Epithelial cell of prostate (primary cell): ENCODE measurements around the gene AJM1.
"Not testable (repeated sequence)": the region's sequence is repeated elsewhere in the genome, so short reads cannot be mapped to it uniquely, and the experiment has no call there.

Experiments used
- DNase-seq: peaks from one replicate; pipeline ENCODE4 v3.0.0-alpha.2; 2011; ENCODE audit warnings: low read depth, low spot score
- H3K27ac ChIP-seq: fragments of 450-650 bp; 2 replicates; pipeline ENCODE4 v1.5.1; 2017; ENCODE audit warnings: mild to moderate bottlenecking

AJM1 gene

DNA sequence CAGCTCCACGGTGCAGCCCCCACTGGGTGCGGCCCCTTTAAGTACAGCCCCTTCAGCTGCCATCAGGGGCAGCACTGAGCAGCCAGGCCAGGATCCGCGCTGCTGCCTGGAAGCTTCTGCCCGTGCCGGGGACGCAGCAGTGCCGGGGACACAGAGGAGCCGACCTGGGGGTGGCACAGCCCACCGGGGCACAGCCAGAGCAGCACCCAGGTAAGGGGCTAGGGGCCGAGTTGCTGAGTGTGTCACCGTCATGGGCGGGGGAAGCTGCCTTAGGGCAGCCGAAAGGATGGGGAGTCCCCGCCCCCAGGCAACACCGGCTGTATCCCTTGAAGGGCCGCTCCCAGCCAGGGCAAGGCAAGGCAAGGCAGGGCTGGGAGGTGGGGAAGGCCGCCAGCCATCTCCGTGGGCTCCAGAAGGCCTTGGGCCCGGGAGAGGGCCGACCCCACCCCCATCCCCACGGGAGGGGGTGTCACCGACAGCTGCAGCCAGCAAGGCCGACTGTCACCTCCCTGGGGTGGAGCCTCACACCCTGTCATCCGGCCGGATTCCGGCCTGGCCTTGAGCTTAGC lies at the start of gene AJM1:
AJM1 (plus strand) TSS at position 99 of the 569 bp plus-strand sequence. CDS start 1,937 bp downstream, outside the sequence.
- H3K27ac ChIP-seq, DNase-seq: not testable (repeated sequence)

DNA sequence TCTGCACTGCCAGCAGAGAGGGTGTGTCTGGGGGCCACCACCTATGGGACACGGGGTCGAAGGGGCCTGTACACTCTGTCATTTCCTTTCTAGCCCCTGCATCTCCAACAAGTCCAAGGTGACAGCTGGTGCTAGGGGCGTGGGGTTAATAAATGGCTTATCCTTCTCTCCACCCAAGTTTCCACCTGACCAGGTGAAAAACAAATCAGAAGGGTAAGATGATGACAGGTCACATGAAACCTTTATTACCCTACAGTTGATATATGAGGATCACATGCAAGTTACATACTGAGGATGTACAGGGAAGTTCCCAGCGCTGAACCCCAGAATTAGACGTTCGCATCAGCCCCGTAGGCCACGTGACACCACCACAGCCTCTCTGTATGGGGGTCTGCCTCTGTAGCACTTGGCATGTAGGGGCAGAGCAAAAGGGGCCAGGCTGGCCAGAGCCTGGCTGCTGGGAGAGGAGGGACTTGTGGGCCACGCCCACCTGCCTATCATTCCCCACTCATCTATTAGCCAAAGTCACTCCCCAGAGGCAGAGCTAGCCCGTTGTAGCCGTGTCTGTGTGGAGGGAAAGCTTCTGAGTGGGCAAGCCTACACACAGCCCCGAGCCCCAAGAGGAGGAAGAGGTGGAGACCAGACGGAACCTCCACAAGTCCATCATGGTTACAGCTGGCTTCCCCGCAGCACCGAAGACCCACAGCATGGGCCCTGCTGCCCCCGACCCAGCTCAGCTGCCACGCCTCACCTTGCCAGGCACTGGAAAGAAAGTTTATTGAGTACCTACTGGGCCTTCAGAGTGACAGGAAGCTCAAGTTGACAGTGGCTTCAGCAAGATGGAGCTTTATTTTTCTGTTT lies 49.0 kb upstream of the AJM1 start:
- DNase-seq: no peak
- no peak overlapping the region for H3K27ac ChIP-seq

DNA sequence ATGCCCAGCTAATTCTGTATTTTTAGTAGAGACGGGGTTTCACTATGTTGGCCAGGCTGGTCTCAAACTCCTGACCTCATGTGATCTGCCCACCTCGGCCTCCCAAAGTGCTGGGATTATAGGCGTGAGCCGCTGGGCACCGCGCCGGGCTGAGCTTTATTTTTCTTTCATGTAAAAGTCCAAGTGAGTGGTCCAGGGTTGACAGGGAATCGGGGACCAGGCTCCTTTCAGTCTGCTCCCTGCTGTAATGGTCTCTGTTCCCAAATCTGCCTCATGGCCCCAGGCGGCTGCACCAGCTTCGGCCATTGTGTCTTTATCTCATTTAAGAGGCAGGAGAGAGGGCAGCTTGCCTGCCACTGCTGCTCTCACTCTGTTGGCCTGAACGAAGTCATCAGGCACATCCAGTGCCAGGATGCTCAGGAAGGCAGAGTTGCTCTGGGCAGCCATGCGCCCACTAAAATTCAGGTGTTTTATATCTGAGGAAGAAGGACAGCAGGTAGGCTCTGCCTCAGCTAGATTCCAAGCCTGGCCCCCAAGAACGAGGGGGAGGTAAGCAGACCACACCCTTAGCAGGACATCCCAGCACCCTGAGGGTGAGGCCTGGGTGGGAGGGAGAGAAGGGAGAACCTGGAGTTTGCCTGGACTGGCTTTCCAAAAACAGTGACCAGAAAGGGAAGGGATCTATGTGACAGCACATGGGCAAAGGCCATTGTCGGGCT lies 47.8 kb upstream of the AJM1 start:
- no peak overlapping the region for H3K27ac ChIP-seq
- no peak for DNase-seq

DNA sequence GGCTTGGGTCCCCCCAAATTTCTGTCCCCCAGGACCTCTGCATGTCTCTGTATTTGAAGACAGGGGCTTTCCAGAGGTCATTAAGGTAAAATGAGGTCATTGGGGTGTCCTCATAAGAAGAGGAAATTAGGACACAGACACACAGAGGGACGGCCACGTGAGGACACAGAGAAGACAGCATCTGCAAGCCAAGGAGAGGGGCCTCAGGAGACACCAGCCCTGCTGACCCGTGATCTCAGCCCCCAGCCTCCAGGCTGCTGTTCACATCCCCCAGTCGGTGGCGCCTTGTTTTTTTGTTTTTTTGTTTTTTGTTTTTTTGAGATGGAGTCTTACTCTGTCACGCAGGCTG lies 47.3 kb upstream of the AJM1 start:
- H3K27ac ChIP-seq: no peak overlapping the region
- no peak for DNase-seq

DNA sequence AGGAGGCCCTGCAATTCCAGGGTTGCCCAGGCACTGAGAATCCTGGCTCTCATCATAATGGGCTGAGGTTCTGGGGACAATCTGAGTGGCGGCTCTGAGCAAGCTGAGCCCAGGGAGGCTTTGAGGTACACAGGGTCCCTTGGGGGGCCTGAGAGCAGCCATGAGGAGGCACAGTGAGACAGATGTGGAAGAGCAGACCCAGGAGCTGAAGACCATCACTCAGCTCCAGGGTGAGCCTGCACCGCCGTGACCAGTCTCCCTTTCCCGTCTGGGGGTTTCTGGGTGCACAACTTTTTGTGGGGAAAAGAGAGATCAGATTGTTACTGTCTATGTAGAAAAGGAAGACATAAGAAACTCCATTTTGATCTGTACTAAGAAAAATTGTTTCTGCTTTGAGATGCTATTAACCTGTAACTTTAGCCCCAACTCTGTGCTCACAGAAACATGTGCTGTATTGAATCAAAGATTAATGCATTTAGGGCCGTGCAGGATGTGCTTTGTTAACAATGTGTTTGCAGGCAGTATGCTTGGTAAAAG lies 46.0 kb upstream of the AJM1 start, which contains the start of gene CCDC183:
CCDC183 (plus strand) TSS at position 101 of the 537 bp plus-strand sequence; CDS start at position 161, 60 bp downstream.
- H3K27ac ChIP-seq: no peak within 1 kb of the TSS

DNA sequence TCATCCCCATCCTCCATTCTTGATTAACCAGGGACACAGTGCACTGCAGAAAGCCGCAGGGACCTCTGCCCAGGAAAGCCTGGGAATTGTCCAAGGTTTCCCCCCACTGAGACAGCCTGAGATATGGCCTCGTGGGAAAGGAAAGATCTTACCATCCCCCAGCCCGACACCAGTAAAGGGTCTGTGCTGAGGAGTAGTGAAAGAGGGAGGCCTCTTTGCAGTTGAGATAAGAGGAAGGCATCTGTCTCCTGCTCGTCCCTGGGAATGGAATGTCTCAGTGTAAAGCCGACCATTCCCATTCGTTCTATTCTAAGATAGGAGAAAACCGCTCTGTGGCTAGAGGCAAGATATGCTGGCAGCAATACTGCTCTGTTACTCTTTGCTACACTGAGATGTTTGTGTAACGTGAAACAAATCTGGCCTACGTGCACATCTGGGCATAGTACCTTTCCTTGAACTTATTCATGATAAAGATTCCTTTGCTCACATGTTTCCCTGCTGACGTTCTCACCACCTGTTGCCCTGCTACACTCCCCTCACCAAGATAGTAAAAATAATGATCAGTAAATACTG lies 45.4 kb upstream of the AJM1 start:
- DNase-seq, H3K27ac ChIP-seq: not testable (repeated sequence)

More for the DNA sequence above, 46.0 kb upstream of the AJM1 start, which contains the start of gene CCDC183:
- no peak for DNase-seq

DNA sequence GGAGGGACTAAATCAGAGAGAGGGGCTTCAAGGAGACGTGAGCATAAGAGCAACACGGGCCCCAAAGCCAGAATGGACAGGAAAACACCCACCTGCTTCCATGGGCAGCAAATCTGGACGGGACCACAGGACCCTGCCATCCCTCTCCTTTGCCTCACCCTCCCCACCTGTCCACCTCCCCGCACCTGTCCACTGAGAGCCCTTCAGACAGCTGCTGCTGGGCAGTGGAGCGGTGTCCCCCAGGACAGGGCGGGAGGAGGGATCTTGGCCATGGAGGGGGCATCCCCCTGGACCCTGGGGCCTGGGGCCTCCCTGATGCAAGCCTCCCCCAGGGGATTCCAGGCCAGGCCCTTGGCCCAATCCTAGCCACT lies 43.6 kb upstream of the AJM1 start:
- no peak for DNase-seq
- no peak overlapping the region for H3K27ac ChIP-seq

DNA sequence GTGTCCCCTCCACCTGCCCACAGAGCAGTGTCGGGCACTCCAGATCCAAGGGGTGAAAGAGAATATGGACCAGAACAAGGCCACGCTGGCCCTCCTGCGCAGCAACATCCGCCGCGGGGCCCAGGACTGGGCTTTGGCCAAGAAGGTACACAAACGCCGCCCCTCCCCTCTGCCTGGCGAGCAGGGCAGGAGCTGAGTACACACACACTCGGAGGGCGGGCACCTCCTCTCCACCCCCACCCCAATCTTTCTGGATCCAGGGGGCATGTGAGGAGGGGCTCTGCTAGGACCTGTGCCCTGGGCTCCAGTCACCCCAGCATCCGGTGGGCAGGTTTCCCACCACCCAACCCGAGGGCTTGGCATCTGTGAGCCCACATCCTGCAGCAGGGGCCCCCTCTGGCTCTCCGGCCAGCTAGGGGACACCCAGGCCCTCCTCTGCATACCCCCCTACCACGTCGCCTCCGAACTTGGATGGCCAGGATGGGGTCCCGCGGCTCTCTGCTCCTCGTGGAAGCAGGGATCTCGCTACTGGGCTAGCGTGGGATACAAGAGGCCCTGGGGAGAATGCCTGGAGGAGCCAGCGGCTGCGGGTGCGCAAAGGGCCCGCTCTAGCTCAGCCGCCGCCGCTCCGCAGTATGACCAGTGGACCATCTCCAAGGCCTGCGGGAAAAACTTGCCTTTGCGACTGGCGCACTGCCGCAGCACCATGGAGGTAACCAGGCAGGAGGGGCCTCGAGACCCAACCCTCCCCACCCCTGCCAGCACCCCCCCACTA lies 43.0 kb upstream of the AJM1 start:
- no peak overlapping the region for H3K27ac ChIP-seq
- DNase-seq: no peak

DNA sequence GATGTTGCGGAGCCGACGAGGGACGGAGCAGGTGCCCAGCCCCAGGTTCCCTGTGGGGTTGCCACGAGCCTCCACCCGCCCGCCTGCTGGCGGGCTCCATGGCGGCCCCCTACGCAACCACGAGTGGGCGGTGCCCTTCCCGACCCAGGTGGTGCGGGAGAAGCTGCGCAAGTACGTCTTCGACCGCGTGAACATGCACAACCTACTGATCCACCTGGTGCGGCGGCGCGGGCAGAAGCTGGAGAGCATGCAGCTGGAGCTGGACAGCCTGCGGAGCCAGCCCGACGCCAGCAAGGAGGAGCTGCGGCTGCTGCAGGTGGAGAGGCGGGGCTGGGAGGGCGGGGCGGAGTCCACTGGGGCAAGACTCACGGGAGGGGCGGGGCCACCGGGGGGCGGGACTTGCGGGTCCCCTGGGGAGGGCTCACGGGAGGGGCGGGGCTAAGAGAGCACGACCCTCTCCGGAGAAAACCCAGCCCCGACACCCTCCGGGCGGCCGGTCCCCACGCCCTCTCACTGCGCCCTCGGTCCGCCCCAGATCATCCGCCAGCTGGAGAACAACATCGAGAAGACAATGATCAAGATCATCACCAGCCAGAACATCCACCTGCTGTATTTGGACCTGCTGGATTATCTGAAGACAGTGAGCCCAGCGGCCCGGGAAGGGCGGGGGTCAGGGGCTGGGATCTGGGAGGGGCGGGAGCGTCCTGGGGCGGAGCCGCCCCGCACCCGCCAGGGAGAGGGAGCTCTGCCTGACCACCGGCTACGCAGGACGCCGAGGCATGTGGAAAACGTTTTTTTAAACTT lies 42.2 kb upstream of the AJM1 start:
- DNase-seq: peak; percentile 48
- no peak overlapping the region for H3K27ac ChIP-seq

DNA sequence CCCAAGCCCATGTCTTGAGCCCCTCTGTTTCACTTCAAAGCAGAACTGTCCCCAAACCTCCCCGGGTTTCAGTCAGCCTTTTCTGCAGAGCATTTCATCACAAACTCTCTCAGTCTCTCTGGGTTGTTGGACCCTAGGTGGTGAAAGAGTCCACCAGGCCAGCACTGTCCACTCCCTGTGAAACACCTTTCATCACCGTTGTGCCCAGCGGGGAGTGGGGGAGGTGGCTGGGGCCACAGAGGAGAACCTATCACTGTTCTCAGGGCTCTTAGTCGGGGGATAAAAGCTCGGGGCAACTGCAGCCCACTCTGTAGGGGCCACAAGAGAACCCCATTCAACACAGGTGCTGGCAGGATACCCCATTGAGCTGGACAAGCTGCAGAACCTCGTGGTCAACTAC lies 40.0 kb upstream of the AJM1 start:
- no peak for DNase-seq
- H3K27ac ChIP-seq: no peak overlapping the region

DNA sequence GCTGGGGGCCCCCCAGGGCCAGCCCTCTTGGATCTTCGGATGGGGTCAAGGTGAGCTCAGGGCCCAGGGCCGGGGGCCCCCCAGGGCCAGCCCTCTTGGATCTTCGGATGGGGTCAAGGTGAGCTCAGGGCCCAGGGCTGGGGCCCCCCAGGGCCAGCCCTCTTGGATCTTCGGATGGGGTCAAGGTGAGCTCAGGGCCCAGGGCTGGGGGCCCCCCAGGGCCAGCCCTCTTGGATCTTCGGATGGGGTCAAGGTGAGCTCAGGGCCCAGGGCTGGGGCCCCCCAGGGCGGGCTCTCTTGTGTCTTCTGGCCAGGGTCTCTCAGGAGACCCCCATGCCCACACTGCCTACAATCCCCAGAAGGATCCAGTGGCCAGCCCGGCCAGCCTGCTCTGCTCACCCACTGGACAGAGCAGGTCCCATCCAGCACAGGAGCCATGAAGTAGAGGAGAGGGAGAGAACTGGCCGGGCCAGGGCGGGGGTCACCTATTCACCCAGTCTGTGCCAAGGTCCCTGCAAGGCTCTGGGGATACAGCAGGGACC lies 39.2 kb upstream of the AJM1 start:
- not testable (repeated sequence) for H3K27ac ChIP-seq, DNase-seq

DNA sequence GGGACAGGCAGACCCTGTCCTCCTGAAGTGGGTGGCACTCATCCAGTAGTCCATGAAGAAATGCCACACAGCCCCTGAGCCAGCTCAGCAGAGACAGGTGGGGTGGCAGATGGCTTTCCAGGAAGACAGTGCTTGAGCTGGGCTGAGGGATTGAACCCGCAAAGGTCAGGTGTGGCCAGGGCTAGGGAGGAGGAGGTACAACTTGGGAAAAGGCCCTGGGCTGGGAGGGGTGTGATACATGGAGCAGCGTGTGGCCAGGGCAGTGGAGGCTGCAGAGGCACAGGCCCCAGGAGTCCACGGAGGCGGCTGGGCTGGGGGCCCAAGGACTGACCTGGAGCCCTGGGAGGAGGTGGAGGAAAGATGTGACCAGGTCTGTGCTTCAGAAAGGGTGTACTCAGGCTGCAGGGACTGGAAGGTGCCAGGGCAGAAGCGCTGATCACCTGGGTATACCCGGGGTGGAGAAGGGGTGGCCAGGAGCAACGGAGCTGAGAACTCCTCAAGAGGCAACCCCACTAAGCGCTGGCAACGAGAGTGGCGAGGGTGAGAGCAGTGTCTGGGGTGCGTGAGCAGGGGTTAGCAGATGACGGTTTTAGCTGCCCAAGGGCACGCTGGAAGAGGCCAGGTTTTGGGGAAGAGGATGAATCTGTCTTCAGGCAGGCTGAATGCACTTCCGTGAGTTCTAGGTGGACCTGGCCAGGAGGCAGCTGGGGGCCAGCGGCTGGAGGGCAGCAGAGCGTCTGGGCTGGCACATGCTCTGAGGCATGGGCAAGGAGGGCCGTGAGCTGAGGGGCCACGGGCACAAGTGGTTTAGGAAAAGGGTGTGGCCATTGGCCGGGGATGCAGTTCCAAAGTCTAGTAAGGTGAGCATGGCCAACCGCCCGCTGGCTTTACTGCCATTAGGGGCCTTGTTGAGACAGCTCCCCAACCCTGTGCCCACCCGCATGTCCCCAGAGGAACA lies 38.4 kb upstream of the AJM1 start:
- DNase-seq: no peak
- no peak overlapping the region for H3K27ac ChIP-seq

DNA sequence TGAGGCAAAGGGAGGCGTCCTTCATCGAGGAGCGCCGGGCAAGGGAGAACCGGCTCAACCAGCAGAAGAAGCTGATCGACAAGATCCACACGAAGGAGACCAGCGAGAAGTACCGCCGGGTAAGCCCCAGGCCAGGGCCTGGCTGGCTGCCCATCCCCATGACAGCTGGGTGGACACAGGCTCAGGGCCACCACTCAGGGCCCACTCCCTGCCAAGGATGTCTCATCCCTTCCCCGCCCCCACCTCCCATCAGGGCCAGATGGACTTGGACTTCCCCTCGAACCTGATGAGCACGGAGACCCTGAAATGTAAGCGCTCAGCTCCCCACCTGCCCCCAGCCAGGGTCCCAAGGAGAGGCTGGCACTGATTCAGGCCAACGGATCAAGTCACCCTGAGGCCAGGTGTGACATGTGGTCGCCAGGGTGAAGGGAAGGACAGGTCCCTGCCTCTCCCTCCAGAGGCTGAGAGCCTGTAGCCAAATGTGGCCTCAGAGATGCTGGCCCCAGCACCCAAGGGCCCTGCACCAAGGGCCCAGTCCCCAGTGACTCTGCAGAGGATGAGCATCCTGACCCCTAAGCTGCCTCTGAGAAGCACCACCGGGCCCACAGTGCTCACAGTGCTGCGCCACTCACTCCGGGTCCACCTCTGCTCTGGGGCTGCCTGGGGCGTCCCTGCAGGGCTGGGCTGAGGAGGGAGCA lies 37.6 kb upstream of the AJM1 start:
- H3K27ac ChIP-seq: no peak overlapping the region
- no peak for DNase-seq

DNA sequence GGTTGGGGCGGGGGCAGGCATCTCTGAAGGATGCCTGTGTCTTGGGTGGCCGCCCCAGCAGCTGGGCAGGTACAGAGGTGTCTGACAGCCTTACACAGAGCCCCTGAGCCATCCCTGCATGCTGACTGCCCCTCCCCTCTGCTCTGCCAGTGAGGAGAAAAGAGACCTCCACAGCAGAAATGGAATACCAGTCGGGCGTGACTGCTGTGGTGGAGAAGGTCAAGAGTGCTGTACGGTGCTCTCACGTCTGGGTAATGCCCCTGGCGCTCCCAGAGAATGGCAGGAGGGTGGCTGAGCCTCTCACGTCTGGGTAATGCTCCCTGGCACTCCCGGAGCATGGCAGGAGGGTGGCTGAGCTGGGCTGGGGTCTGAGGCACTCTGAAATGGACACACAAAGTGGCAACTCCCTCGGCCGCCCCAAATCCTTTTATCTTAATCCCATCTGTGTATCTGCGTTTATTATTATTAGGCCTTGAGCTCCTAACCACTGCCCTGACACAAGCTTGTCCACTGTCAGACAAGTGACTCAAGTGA lies 37.0 kb upstream of the AJM1 start:
- no peak for DNase-seq
- H3K27ac ChIP-seq: no peak overlapping the region

DNA sequence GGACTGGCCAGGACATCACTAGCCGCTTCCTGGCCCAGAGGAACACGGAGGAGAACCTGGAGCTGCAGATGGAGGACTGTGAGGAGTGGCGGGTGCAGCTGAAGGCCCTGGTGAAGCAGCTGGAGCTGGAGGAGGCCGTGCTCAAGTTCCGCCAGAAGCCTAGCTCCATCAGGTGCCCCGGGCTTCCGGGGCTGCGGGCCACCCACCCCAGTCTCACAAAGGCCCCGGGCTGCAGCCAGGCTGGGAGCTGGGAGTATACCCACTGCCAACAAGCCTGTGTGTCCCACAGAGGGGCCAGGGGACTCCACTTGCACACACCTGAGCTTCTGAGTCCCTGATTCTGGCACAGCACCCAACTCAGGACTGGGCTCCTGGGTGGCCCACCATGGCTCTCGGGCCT lies 36.2 kb upstream of the AJM1 start:
- no peak overlapping the region for H3K27ac ChIP-seq
- DNase-seq: no peak

DNA sequence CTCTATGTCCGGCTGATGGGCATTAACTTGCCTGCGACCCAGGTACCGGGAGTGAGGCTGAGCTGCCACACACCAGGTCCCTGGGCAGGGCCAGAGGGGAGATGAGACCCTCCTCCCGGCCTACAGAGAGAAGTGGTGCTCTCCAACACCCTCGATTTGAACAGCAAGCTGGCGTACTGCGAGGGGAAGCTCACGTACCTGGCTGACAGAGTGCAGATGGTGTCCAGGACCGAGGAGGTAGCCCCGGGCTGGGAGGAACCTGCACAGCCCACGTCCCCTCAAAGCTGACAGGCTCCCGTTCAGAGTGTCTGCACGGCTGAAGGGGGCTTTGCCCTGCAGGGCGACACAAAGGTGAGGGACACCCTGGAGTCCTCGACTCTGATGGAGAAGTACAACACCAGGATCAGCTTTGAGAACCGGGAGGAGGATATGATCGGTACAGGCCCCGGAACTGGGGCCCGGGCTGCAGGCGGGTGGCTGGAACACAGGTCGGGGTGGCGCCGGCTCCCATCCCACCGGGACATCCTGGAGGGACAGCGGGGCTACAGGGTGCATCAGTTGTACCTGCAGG lies 35.6 kb upstream of the AJM1 start:
- no peak for DNase-seq
- H3K27ac ChIP-seq: no peak overlapping the region
